Esophagus (tissue), 2 donors: Measurements from ENCODE around the gene GABRG2. TPM values are rescaled to one million over a fixed set of nuclear protein-coding genes. Genes with fewer than 3 reads are reported as not detected.

ENCODE experiments used
- H3K27ac ChIP-seq, 2 donors: one replicate each; pipeline ENCODE4 v1.5.1; 2013; ENCODE audit warnings: low read depth in 2 of 2, mild to moderate bottlenecking in 2 of 2, inconsistent platforms in 1 of 2, low read length in 1 of 2, moderate library complexity in 1 of 2
- H3K27me3 ChIP-seq, 2 donors: one replicate each; pipeline ENCODE4 v1.6.1; 2013; ENCODE audit warnings: low read length in 2 of 2, control low read depth in 1 of 2, mild to moderate bottlenecking in 1 of 2; ENCODE audit not compliant: insufficient read depth in 2 of 2, control insufficient read depth in 1 of 2
- H3K36me3 ChIP-seq, 2 donors: one replicate each; pipeline ENCODE4 v1.6.1; 2013; ENCODE audit warnings: low read length in 1 of 2; ENCODE audit not compliant: control insufficient read depth in 2 of 2, insufficient read depth in 2 of 2
- H3K4me1 ChIP-seq, 2 donors: one replicate each; pipeline ENCODE4 v1.6.1; 2013; ENCODE audit warnings: low read length in 1 of 2; ENCODE audit not compliant: control insufficient read depth in 2 of 2, insufficient read depth in 2 of 2
- H3K4me3 ChIP-seq, 2 donors: one replicate each; pipeline ENCODE4 v1.5.1; 2013; ENCODE audit warnings: low read length in 2 of 2, mild to moderate bottlenecking in 2 of 2, low read depth in 1 of 2, moderate library complexity in 1 of 2
- H3K9me3 ChIP-seq, 2 donors: one replicate each; pipeline ENCODE4 v1.6.1; 2013; ENCODE audit warnings: mild to moderate bottlenecking in 2 of 2, low read depth in 1 of 2, low read length in 1 of 2, moderate library complexity in 1 of 2; ENCODE audit not compliant: control insufficient read depth in 2 of 2, insufficient read depth in 1 of 2
- WGBS, 2 donors: extraction: QIAGEN DNeasy Blood & Tissue Kit; methylation state at CpG; one replicate each; pipeline ENCODE4 v1.1.7; 2013; 5-methylcytosine and 5-hydroxymethylcytosine counted together
- polyA plus RNA-seq, 2 donors: library from polyadenylated mRNA; stranded (reverse); fragments of 200-250 nt; gene quantifications; one replicate each; pipeline ENCODE4 v1.2.3, GENCODE V29; 2013
- donor health status: healthy with polysubstance abuse.
- donor health status: Bipolar disorder and iron deficiency.

Gene GABRG2
- polyA plus RNA-seq, 2 donors = 0.01 TPM; not detected in 1

GRCh38 chr5:162078805-162079204 lies 11.2 kb downstream of the GABRG2 start:
- 85 to 93% methylated on average over 1 of the region's 1 CpG for WGBS, 2 donors
- Histone ChIP-seq H3K4me3 (no peak overlapping the region), H3K36me3 (no peaks in the 10 kb centered on the region), H3K27me3 (no peaks in the 10 kb centered on the region), H3K9me3 (no peaks in the 10 kb centered on the region), H3K4me1 (no peaks in the 10 kb centered on the region), H3K27ac (no peak overlapping the region)

GRCh38 chr5:162091336-162091735 lies 23.8 kb downstream of the GABRG2 start:
- H3K27ac ChIP-seq = no peak overlapping the region
- H3K9me3 ChIP-seq = no peaks in the 10 kb centered on the region
- H3K36me3 ChIP-seq = no peaks in the 10 kb centered on the region
- no peaks in the 10 kb centered on the region for H3K4me1 ChIP-seq
- 76 to 78% methylated on average over 2 of the region's 2 CpGs for WGBS, 2 donors
- no peak overlapping the region for H3K4me3 ChIP-seq
- H3K27me3 ChIP-seq = no peaks in the 10 kb centered on the region

GRCh38 chr5:162096448-162096847 lies 28.9 kb downstream of the GABRG2 start:
- Histone ChIP-seq H3K9me3 (no peaks in the 10 kb centered on the region), H3K36me3 (no peaks in the 10 kb centered on the region), H3K27me3 (no peaks in the 10 kb centered on the region), H3K4me1 (no peaks in the 10 kb centered on the region), H3K4me3 (no peak overlapping the region), H3K27ac (no peak overlapping the region)
- 52 to 61% methylated on average over 2 of the region's 2 CpGs for WGBS, 2 donors

- Histone ChIP-seq H3K27ac (no peak overlapping the region), H3K4me3 (no peak overlapping the region), H3K9me3 (no peaks in the 10 kb centered on the region), H3K27me3 (no peaks in the 10 kb centered on the region), H3K4me1 (no peaks in the 10 kb centered on the region), H3K36me3 (no peaks in the 10 kb centered on the region)
- 85 to 86% methylated on average over 2 of the region's 2 CpGs for WGBS, 2 donors
Measured at GRCh38 chr5:162107591-162107990, 40.0 kb downstream of the GABRG2 start.

GRCh38 chr5:162119801-162120200 lies 52.2 kb downstream of the GABRG2 start:
- no peak overlapping the region for H3K27ac ChIP-seq
- H3K4me3 ChIP-seq = no peak overlapping the region
- no peaks in the 10 kb centered on the region for H3K27me3 ChIP-seq
- H3K4me1 ChIP-seq = no peaks in the 10 kb centered on the region
- 80 to 85% methylated on average over 3 of the region's 3 CpGs for WGBS, 2 donors
- no peaks in the 10 kb centered on the region for H3K9me3 ChIP-seq
- H3K36me3 ChIP-seq = no peaks in the 10 kb centered on the region

GRCh38 chr5:162128117-162128516 lies 60.5 kb downstream of the GABRG2 start:
- Histone ChIP-seq H3K9me3 (no peaks in the 10 kb centered on the region), H3K36me3 (no peaks in the 10 kb centered on the region), H3K4me3 (no peak overlapping the region), H3K27ac (no peak overlapping the region), H3K4me1 (no peaks in the 10 kb centered on the region), H3K27me3 (no peaks in the 10 kb centered on the region)
- WGBS, 2 donors = 25 to 26% methylated on average over 2 of the region's 2 CpGs

- Histone ChIP-seq H3K27ac (no peak overlapping the region), H3K4me1 (no peaks in the 10 kb centered on the region), H3K36me3 (no peaks in the 10 kb centered on the region), H3K27me3 (no peaks in the 10 kb centered on the region), H3K4me3 (no peak overlapping the region), H3K9me3 (no peaks in the 10 kb centered on the region)
Measured at GRCh38 chr5:162132348-162132747, 64.8 kb downstream of the GABRG2 start.

GRCh38 chr5:162139190-162139589 lies 71.6 kb downstream of the GABRG2 start:
- H3K9me3 ChIP-seq = no peaks in the 10 kb centered on the region
- H3K27ac ChIP-seq = no peak overlapping the region
- no peaks in the 10 kb centered on the region for H3K36me3 ChIP-seq
- no peaks in the 10 kb centered on the region for H3K27me3 ChIP-seq
- no peaks in the 10 kb centered on the region for H3K4me1 ChIP-seq
- 78 to 85% methylated on average over 3 of the region's 3 CpGs for WGBS, 2 donors
- no peak overlapping the region for H3K4me3 ChIP-seq

- WGBS, 2 donors = 94 to 97% methylated on average over 1 of the region's 1 CpG
- H3K4me3 ChIP-seq = no peak overlapping the region
- no peak overlapping the region for H3K27ac ChIP-seq
- H3K27me3 ChIP-seq = no peaks in the 10 kb centered on the region
- no peaks in the 10 kb centered on the region for H3K36me3 ChIP-seq
- H3K9me3 ChIP-seq = no peaks in the 10 kb centered on the region
- H3K4me1 ChIP-seq = no peaks in the 10 kb centered on the region
Measured at GRCh38 chr5:162154242-162154641, 86.7 kb downstream of the GABRG2 start.

- 45 to 61% methylated on average over 2 of the region's 2 CpGs for WGBS, 2 donors
- H3K4me3 ChIP-seq = no peak overlapping the region
Measured at GRCh38 chr5:162160401-162160800, 92.8 kb downstream of the GABRG2 start.

More at GRCh38 chr5:162160401-162160800, 92.8 kb downstream of the GABRG2 start:
- Histone ChIP-seq H3K27me3 (no peaks in the 10 kb centered on the region), H3K27ac (no peak overlapping the region), H3K4me1 (no peaks in the 10 kb centered on the region), H3K36me3 (no peaks in the 10 kb centered on the region), H3K9me3 (peaks cover 0 to 2% of the 10 kb centered on the region in 2 donors)
